Measurements from ENCODE around the gene SUCLG2.
A peak's percentile ranks its signal among the peaks of the same experiment; 100 is the strongest.

The SUCLG2 gene

GRCh38 chr3:67653425-67654098 lies 850 bp downstream of the SUCLG2 start:
- FAIRE-seq (peak; percentile 5), DNase-seq (ENCODE audit: insufficient read length, low spot score) (no peak)
- TF ChIP-seq TAF1 (IDR thresholded peaks at IDR 0.05; ENCODE audit: low read depth, low read length) (no peak), SPI1 (IDR thresholded peaks at IDR 0.05; ENCODE audit: low read depth, low read length) (peak; percentile 62)

- DNase-seq (ENCODE audit: insufficient read length, low spot score) (no peak), FAIRE-seq (no peak)
- no peak for TF ChIP-seq POLR2AphosphoS5 (IDR thresholded peaks at IDR 0.05; ENCODE audit: low read depth, low read length)
- TF ChIP-seq SPI1 (IDR thresholded peaks at IDR 0.05; ENCODE audit: low read depth, low read length): no peak
Observed at GRCh38 chr3:67650084-67650483, 4.3 kb downstream of the SUCLG2 start.

- TF ChIP-seq POU2F2 (IDR thresholded peaks at IDR 0.05; ENCODE audit: low read depth, low read length): no peak
- TF ChIP-seq POLR2A (IDR thresholded peaks at IDR 0.05; ENCODE audit: low read depth, low read length): no peak
- no peak for TF ChIP-seq PAX5 (IDR thresholded peaks at IDR 0.05; ENCODE audit: insufficient read depth, low read length, severe bottlenecking)
- no peak for TF ChIP-seq TAF1 (IDR thresholded peaks at IDR 0.05; ENCODE audit: low read depth, low read length)
- no peak for TF ChIP-seq SPI1 (IDR thresholded peaks at IDR 0.05; ENCODE audit: low read depth, low read length)
- no peak for DNase-seq (ENCODE audit: insufficient read length, low spot score)
- peak; percentile 26 for FAIRE-seq
Observed at GRCh38 chr3:67649681-67650080, 4.7 kb downstream of the SUCLG2 start.

DNA sequence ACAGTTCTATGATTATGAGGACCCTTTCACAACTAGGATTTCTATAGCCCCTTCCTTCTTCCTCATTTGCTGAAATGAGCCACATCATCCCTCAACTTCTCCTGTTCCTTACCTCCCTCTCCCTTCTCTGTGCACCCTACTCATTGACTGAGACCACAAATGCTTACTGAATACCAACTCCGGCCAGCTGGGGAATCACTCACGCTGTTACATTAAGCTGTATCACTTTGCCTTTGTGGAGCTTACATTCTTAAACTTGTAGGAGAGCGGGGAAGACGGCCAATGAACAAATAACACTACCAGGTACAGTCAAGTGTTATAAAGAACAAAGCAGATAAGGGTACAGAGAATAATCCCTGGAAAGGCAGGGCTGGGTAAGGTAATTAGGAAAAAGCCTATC lies 5.7 kb downstream of the SUCLG2 start:
- TF ChIP-seq POLR2AphosphoS5 (IDR thresholded peaks at IDR 0.05; ENCODE audit: low read depth, low read length): no peak
- TF ChIP-seq POU2F2 (IDR thresholded peaks at IDR 0.05; ENCODE audit: low read depth, low read length): no peak
- TF ChIP-seq TAF1 (IDR thresholded peaks at IDR 0.05; ENCODE audit: low read depth, low read length): no peak
- TF ChIP-seq PAX5 (IDR thresholded peaks at IDR 0.05; ENCODE audit: insufficient read depth, low read length, severe bottlenecking): no peak
- no peak for TF ChIP-seq SPI1 (IDR thresholded peaks at IDR 0.05; ENCODE audit: low read depth, low read length)
- DNase-seq (ENCODE audit: insufficient read length, low spot score) (no peak), FAIRE-seq (no peak)

- TF ChIP-seq PAX5 (IDR thresholded peaks at IDR 0.05; ENCODE audit: insufficient read depth, low read length, severe bottlenecking) (no peak), POLR2AphosphoS5 (IDR thresholded peaks at IDR 0.05; ENCODE audit: low read depth, low read length) (no peak), TAF1 (IDR thresholded peaks at IDR 0.05; ENCODE audit: low read depth, low read length) (no peak), SPI1 (IDR thresholded peaks at IDR 0.05; ENCODE audit: low read depth, low read length) (no peak), POU2F2 (IDR thresholded peaks at IDR 0.05; ENCODE audit: low read depth, low read length) (no peak), POLR2A (IDR thresholded peaks at IDR 0.05; ENCODE audit: low read depth, low read length) (no peak)
- FAIRE-seq (no peak), DNase-seq (ENCODE audit: insufficient read length, low spot score) (no peak)
Observed at GRCh38 chr3:67648229-67648628, 6.2 kb downstream of the SUCLG2 start.

DNA sequence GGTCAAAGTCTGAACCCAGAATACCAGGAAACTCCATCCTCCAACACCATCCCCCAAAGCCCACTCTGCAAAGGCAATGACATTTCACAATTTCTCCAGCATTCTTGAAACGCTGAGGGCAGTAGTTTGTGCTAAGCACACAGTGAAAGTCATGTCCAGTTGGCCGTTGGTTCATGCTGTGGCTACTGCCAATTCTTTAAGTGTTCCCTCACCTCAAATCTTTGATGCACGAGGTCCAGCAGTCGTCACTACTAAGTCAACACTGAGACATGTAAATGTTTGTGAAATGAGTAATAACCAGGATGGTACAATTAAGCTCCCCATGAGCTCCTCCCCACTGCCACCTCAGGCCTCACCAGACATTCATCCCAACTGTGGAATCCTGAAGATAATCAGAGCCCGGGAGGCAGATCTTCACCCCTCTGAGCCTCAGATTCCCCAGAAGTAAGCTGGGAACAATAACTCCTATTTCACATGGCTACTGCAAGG lies 7.0 kb downstream of the SUCLG2 start:
- DNase-seq (ENCODE audit: insufficient read length, low spot score) (no peak), FAIRE-seq (no peak)
- TF ChIP-seq SPI1 (IDR thresholded peaks at IDR 0.05; ENCODE audit: low read depth, low read length): no peak
- no peak for TF ChIP-seq TAF1 (IDR thresholded peaks at IDR 0.05; ENCODE audit: low read depth, low read length)
- TF ChIP-seq POLR2A (IDR thresholded peaks at IDR 0.05; ENCODE audit: low read depth, low read length): no peak
- TF ChIP-seq POLR2AphosphoS5 (IDR thresholded peaks at IDR 0.05; ENCODE audit: low read depth, low read length): no peak
- no peak for TF ChIP-seq POU2F2 (IDR thresholded peaks at IDR 0.05; ENCODE audit: low read depth, low read length)
- no peak for TF ChIP-seq PAX5 (IDR thresholded peaks at IDR 0.05; ENCODE audit: insufficient read depth, low read length, severe bottlenecking)

GRCh38 chr3:67646586-67647234 lies 7.7 kb downstream of the SUCLG2 start:
- FAIRE-seq (no peak), DNase-seq (ENCODE audit: insufficient read length, low spot score) (no peak)
- TF ChIP-seq POLR2A (IDR thresholded peaks at IDR 0.05; ENCODE audit: low read depth, low read length) (no peak), PAX5 (IDR thresholded peaks at IDR 0.05; ENCODE audit: insufficient read depth, low read length, severe bottlenecking) (no peak), TAF1 (IDR thresholded peaks at IDR 0.05; ENCODE audit: low read depth, low read length) (no peak), SPI1 (IDR thresholded peaks at IDR 0.05; ENCODE audit: low read depth, low read length) (no peak), POU2F2 (IDR thresholded peaks at IDR 0.05; ENCODE audit: low read depth, low read length) (no peak)

- TF ChIP-seq PAX5 (IDR thresholded peaks at IDR 0.05; ENCODE audit: insufficient read depth, low read length, severe bottlenecking) (no peak), SPI1 (IDR thresholded peaks at IDR 0.05; ENCODE audit: low read depth, low read length) (no peak), TAF1 (IDR thresholded peaks at IDR 0.05; ENCODE audit: low read depth, low read length) (no peak)
- FAIRE-seq (no peak), DNase-seq (ENCODE audit: insufficient read length, low spot score) (no peak)
Observed at GRCh38 chr3:67644827-67645226, 9.6 kb downstream of the SUCLG2 start.

DNA sequence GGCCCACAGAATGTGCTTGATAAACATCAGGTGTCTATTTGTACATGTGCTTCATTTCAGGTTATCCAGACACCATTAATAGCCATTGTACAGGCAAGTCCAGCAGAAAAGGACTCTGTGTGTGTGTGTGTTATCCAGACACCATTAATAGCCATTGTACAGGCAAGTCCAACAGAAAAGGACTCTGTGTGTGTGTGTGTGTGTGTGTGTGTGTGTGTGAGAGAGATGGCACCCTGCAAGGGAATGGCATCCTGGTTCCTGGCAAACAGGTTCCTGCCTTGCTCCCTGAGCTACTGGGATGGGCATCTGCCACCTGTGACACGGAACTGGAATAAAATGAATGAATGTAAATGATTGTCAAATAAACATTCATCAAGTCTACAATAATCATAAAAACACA lies 11.7 kb downstream of the SUCLG2 start:
- DNase-seq (ENCODE audit: insufficient read length, low spot score): no peak
- FAIRE-seq: no peak

DNA sequence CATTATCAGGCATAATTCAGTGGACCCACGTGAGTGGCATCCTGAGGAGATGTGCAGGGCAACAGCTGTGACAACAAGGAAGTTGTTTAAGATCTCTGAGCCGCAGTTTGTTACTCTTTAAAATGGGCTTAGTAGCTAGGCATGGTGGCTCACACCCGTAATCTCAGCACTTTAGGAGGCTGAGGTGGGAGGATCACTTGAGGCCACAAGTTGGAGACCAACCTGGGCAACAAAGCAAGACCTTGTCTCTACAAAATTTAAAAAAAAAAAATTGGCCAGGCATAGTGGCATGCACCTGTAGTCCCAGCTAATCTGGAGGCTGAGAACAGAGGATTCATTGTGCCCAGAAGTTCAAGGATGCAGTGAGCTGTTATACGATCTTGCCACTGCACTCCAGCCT lies 12.2 kb downstream of the SUCLG2 start:
- TF ChIP-seq POU2F2 (IDR thresholded peaks at IDR 0.05; ENCODE audit: low read depth, low read length): no peak
- TF ChIP-seq PAX5 (IDR thresholded peaks at IDR 0.05; ENCODE audit: insufficient read depth, low read length, severe bottlenecking): no peak
- no peak for TF ChIP-seq POLR2A (IDR thresholded peaks at IDR 0.05; ENCODE audit: low read depth, low read length)
- TF ChIP-seq TAF1 (IDR thresholded peaks at IDR 0.05; ENCODE audit: low read depth, low read length): no peak
- no peak for TF ChIP-seq POLR2AphosphoS5 (IDR thresholded peaks at IDR 0.05; ENCODE audit: low read depth, low read length)
- TF ChIP-seq SPI1 (IDR thresholded peaks at IDR 0.05; ENCODE audit: low read depth, low read length): no peak
- FAIRE-seq: no peak
- no peak for DNase-seq (ENCODE audit: insufficient read length, low spot score)

More for the DNA sequence above, 11.7 kb downstream of the SUCLG2 start:
- TF ChIP-seq TAF1 (IDR thresholded peaks at IDR 0.05; ENCODE audit: low read depth, low read length): no peak
- TF ChIP-seq PAX5 (IDR thresholded peaks at IDR 0.05; ENCODE audit: insufficient read depth, low read length, severe bottlenecking): no peak
- TF ChIP-seq SPI1 (IDR thresholded peaks at IDR 0.05; ENCODE audit: low read depth, low read length): no peak
- TF ChIP-seq POU2F2 (IDR thresholded peaks at IDR 0.05; ENCODE audit: low read depth, low read length): no peak
- no peak for TF ChIP-seq POLR2A (IDR thresholded peaks at IDR 0.05; ENCODE audit: low read depth, low read length)
- TF ChIP-seq POLR2AphosphoS5 (IDR thresholded peaks at IDR 0.05; ENCODE audit: low read depth, low read length): no peak

Measured in GM12891 (cell line).